Choroid plexus epithelial cell (primary cell): ENCODE results near the gene GAPT.

Source experiments
- DNase-seq: peaks from one replicate; pipeline ENCODE4 v3.0.0-alpha.2; 2010; ENCODE audit warnings: low read depth
- H3K4me3 ChIP-seq: 2 replicates; pipeline ENCODE4 v1.5.1; 2011; ENCODE audit warnings: low read depth, mild to moderate bottlenecking, control low read depth, low read length, moderate library complexity
- CTCF ChIP-seq: conservative IDR thresholded peaks from 2 replicates; pipeline ENCODE4 v1.5.1; 2011; ENCODE audit warnings: low read depth, mild to moderate bottlenecking, control low read depth, inconsistent platforms, low read length, moderate library complexity

The GAPT gene

GRCh38 chr5:58451732-58452565, 39.3 kb upstream of the GAPT start:
- DNase-seq: no peak
- no peak for TF ChIP-seq CTCF
- no peak overlapping the region for H3K4me3 ChIP-seq

- DNase-seq: peak; percentile 55
- no peak for TF ChIP-seq CTCF
- no peak overlapping the region for H3K4me3 ChIP-seq
Observed at GRCh38 chr5:58452566-58453258, 38.5 kb upstream of the GAPT start.

GRCh38 chr5:58453306-58453705, 37.9 kb upstream of the GAPT start:
- TF ChIP-seq CTCF: no peak
- H3K4me3 ChIP-seq: no peak overlapping the region
- no peak for DNase-seq

GRCh38 chr5:58454025-58454424, 37.2 kb upstream of the GAPT start:
- no peak for TF ChIP-seq CTCF
- DNase-seq: no peak
- H3K4me3 ChIP-seq: peak overlapping the region; percentile 85

- TF ChIP-seq CTCF: no peak
- peak overlapping the region; percentile 85 for H3K4me3 ChIP-seq
- no peak for DNase-seq
Observed at GRCh38 chr5:58455066-58455465, 36.2 kb upstream of the GAPT start.

GRCh38 chr5:58455480-58455879, 35.8 kb upstream of the GAPT start:
- H3K4me3 ChIP-seq: peak overlapping the region; percentile 85

More at GRCh38 chr5:58455480-58455879, 35.8 kb upstream of the GAPT start:
- no peak for DNase-seq
- TF ChIP-seq CTCF: no peak
